Activated CD4-positive, CD25-positive, alpha-beta regulatory T cell (primary cell): Measurements from ENCODE around the gene AKAP9.
"Not testable (repeated sequence)": the region's sequence is repeated elsewhere in the genome, so short reads cannot be mapped to it uniquely, and the experiment has no call there.

Source experiments
- DNase-seq, 4 experiments: peaks; one replicate each; lab custom pipeline; 2025; lab: John Stamatoyannopoulos, UW

Gene AKAP9

GRCh38 chr7:92010215-92010614, 69.6 kb downstream of the AKAP9 start:
- DNase-seq, result no peak

GRCh38 chr7:92013611-92014010, 72.9 kb downstream of the AKAP9 start:
- DNase-seq, result no peak

DNA sequence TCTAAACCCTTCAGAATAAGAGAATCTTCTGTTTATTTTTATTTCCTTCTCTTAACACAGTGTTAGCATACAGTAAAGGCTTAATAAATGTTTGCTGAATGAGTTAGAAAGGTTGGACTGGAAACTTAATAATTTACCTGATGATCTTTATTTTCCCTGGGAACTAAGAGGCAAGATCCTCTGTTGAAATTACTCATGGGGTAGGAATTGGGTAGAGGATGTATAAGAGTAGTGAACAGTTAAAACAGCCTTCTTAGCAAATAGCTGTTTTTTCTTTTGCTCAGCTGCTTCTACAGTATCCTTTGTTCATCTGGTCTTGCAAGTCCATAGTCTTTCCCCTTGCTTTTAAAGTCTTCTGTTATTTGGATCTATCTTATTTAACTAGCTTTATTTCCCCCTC, 80.0 kb downstream of the AKAP9 start:
- DNase-seq, result no peak

DNA sequence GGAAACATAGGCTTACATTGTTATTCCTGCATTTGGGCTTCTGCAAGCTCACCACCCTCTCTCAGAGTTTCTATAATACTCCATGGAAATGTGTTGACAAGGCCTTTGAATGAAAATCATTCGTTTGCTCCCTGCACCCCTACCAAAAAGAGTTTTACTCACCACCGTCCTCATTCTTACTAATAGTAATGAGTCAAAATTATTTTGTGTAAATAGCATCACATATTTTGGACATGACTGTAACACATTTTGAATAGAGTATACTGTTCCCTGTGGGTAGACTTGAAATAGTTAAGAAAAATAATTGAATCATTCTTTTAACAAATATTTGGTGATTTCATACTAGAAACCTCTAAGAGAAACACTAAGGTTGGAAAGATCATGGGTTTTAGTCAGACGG, 84.6 kb downstream of the AKAP9 start:
- no peak for DNase-seq

- not testable (repeated sequence) for DNase-seq
Measured at GRCh38 chr7:92026635-92027034, 86.0 kb downstream of the AKAP9 start.

- not testable (repeated sequence) for DNase-seq
Measured at GRCh38 chr7:92027128-92027527, 86.5 kb downstream of the AKAP9 start.

- no peak for DNase-seq
Measured at GRCh38 chr7:92028226-92028625, 87.6 kb downstream of the AKAP9 start.

DNA sequence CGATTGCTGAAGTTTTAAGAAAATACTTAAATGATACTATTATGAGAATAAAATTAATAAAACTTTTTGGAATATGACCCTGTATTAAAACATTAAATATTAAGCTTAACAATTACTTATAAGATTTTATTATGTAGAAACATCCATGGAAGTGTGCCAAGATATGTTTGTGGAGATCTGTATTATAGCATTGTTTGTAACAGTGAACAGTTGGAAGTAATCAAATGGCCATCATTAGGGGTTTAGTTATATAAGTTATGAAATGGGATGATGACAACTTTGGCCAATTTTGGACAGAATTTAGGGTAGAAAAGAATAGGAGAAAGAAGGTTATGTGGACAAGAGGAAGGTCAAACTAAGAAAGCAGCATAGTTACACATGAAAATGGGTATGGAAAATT, 88.0 kb downstream of the AKAP9 start:
- no peak for DNase-seq

DNA sequence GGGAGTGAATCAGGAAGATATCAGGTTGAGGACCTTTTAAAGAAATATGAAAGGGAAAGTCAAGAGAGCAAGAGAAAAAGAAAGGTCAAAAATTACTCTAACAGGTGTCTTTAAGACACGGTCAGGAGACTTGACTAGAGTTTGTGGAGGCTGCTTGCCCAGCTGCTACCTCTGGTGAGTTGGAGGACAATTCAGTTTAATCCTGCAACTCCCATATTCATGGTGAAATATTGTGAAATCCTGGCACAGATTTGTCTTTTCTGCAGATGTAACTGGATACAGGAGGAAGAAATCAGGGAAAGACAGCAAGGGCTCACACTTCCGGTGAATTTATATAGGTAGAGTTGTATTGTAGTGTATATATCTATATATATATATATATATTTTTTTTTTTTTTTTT, 93.5 kb downstream of the AKAP9 start:
- DNase-seq, result no peak

DNA sequence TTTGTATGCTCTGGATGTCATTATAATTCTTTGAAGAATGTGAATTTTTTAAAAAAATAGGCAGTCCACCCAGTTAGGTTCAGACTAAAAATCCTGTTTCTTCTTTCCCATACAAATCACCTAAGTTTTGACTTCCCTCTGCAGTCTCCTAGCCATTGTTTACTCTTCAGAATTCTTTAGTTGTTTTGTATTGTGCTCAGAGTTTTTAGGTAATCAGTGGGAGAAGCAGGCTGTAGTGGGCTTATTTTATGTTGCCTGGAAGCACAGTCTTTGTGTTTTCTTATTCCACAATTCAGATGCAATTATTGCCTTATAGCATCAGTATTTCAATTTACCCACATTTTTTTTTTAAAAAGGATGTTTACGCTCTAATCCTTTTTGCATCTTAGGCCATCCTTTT, 94.9 kb downstream of the AKAP9 start:
- no peak for DNase-seq

DNA sequence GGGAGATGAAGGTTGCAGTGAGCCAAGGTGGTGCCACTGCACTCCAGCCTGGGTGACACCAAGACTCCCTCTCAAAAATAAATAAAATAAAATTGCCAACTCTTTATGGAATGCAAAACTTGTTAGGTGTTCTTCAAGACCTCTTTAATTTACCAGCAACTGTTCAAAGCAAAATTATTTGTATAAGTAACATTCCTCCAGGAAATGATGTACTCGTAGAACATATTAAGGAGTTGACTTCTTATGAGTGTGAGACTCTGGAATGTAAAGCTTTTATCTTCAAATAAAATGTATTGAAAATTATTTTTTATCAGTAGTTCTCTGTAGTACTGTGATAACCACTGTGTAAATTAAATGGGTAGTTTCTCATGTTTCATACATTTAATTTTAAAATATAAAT, 99.2 kb downstream of the AKAP9 start:
- DNase-seq, result no peak

- no peak for DNase-seq
Measured at GRCh38 chr7:92042056-92042737, 101.5 kb downstream of the AKAP9 start.

- no peak for DNase-seq
Measured at GRCh38 chr7:92043098-92043497, 102.4 kb downstream of the AKAP9 start.

DNA sequence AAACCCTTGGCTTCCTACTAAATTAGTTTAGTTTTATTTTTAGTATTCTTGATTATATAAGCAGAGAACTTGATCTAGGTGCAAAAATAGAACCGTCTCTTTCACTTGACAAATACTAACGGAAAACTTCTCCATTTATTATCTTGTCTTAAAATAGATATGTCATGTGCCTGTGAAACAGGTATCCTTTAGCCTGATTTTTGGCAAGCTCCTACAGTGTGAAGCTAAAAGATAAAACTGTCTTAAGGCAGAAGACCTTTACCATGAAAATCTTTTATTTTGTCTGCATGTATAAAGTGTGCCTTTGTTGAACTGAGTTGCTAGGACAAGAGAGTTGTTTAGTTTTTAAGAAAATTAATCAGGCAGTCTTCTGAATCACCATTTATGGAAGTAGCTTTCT, 103.0 kb downstream of the AKAP9 start:
- DNase-seq, result no peak

GRCh38 chr7:92044148-92044547, 103.5 kb downstream of the AKAP9 start:
- DNase-seq, result no peak

DNA sequence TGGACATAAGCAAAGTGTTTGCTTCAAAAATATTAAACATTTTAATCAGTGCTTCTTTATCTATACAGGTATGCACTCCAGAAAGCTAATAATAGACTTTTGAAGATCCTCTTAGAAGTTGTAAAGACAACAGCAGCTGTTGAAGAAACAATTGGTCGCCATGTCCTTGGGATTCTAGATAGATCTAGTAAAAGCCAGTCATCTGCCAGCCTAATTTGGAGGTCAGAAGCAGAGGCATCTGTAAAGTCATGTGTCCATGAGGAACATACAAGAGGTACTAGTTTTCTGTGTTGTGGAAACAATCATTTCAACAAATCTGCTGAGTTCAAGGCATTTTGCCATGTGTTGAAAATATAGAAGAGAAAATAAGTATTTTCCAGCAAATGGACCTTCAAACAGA, 104.3 kb downstream of the AKAP9 start:
- DNase-seq, result no peak

- no peak for DNase-seq
Measured at GRCh38 chr7:92051655-92052054, 111.0 kb downstream of the AKAP9 start.

DNA sequence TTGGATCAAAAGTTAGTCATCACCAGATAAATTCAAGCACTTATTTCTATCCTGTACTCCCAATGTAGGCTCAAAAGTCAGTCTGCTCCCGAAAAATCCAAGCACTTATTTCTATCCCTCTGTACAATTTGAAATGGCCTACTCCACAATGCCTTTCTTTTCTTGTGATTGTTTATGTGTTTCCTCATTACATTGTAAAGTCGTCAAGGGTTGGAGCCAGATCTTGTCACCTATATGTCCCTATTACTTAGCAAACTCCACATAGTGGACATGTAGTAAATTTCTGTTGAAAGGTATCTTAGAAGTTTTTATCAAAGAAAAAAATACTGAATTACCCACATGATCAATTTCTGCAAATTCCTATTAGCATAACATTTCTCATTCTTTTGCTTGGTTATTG, 111.5 kb downstream of the AKAP9 start:
- no peak for DNase-seq

DNA sequence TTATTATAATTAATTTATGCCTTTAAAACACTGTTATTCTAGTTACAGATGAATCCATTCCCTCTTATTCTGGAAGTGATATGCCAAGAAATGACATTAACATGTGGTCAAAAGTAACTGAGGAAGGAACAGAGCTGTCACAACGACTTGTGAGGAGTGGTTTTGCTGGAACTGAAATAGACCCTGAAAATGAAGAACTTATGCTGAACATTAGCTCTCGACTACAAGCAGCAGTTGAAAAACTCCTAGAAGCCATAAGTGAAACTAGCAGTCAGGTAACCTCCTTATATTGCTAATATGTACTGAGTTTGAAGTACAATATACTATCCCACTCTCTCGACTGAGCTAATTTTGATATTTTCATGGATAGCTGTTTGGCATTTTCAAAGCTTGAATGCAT, 112.0 kb downstream of the AKAP9 start:
- no peak for DNase-seq

GRCh38 chr7:92053312-92053711, 112.7 kb downstream of the AKAP9 start:
- DNase-seq, result no peak

DNA sequence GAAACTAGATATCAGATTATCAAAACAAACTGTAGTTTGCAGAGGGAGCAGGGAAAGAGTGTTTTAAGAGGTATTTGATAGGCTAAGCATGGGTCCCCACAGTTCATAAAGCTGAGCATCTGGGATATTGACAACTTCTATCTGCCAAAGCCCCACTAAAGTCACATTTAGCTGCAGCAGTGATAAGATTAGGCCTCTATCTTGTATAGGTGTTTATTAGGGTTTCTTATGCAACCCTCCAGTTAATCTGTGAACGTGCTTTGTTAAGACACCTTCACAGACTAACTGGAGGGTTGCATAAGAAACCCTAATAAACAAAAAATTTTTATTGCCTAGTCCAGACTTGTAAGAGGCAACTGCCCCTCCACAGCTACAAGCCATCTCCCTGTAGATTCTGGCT, 115.6 kb downstream of the AKAP9 start:
- DNase-seq, result no peak

- DNase-seq, result no peak
Measured at GRCh38 chr7:92057375-92057774, 116.7 kb downstream of the AKAP9 start.

GRCh38 chr7:92058040-92058439, 117.4 kb downstream of the AKAP9 start:
- DNase-seq, result no peak

- DNase-seq, result no peak
Measured at GRCh38 chr7:92058899-92059298, 118.2 kb downstream of the AKAP9 start.

GRCh38 chr7:92061154-92061553, 120.5 kb downstream of the AKAP9 start:
- no peak for DNase-seq
